ENCODE measurements around the gene SQOR. TPM values are rescaled to one million over a fixed set of nuclear protein-coding genes. Genes with fewer than 3 reads are reported as not detected.

Gene SQOR
- total RNA-seq, 4 donors from 2014 or later = 39.3 to 56.0 (median 52.7) TPM

DNA sequence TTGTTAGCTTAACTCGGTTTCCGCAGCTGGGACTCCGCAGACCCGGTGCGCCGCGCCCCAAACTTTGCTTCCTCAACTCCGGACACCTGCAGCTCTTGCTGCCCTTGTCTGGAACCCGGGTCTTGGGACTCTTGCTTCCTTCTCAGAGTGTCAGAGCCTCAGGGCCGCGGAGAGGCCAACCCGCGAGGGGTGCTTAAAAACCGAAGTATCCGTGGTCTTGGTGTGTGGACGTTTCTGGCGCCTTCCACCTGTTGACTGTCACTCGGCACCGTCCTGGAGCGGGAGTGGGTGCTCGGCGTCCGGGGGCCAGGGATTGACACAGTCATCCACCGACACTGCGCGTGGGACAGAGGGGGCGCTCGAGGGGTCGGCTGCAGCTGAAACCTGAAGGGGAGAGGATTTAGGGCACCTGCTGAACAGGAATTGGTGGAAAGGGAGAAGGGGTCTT is 386 bp downstream of the SQOR start:
- TF ChIP-seq, protein P1, sequence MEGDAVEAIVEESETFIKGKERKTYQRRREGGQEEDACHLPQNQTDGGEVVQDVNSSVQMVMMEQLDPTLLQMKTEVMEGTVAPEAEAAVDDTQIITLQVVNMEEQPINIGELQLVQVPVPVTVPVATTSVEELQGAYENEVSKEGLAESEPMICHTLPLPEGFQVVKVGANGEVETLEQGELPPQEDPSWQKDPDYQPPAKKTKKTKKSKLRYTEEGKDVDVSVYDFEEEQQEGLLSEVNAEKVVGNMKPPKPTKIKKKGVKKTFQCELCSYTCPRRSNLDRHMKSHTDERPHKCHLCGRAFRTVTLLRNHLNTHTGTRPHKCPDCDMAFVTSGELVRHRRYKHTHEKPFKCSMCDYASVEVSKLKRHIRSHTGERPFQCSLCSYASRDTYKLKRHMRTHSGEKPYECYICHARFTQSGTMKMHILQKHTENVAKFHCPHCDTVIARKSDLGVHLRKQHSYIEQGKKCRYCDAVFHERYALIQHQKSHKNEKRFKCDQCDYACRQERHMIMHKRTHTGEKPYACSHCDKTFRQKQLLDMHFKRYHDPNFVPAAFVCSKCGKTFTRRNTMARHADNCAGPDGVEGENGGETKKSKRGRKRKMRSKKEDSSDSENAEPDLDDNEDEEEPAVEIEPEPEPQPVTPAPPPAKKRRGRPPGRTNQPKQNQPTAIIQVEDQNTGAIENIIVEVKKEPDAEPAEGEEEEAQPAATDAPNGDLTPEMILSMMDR (IDR thresholded peaks at IDR 0.05) = no peak
- TF ChIP-seq POLR2A (IDR thresholded peaks at IDR 0.05) = no peak
- peak; percentile 51 to 94 for DNase-seq (ENCODE audit: low spot score in 2 of 2)
- WGBS, 2 donors = 0 to 1% methylated on average over 24 to 29 of the region's 29 CpGs
- intact Hi-C loops (cut with DNase I; ENCODE audit: low total_unique reads) = no loop called here
- H3K4me3 ChIP-seq (ENCODE audit: low read depth, poor library complexity, severe bottlenecking) = peak overlapping the region; percentile 54

DNA sequence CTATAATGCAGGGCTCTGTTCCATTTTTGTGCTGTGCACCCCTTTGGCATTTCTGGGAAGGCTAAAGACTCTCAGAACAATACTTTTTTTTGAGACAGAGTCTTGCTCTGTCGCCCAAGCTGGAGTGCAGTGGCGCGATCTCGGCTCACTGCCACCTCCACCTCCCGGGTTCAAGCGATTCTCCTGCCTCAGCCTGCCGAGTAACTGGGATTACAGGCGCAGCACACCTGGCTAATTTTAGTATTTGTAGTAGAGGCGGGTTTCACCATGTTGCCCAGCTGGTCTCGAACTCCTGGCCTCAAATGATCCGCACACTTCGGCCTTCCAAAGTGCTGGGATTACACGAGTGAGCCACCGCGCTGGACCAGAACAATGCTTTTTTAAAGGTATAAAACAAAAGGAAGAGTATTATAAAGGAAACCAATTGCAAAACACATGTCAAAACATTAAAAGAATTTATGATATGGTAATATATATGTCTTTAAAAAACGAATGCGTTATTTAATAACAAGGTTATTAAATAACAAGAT is 999 bp downstream of the SQOR start:
- no peak for TF ChIP-seq POLR2A (IDR thresholded peaks at IDR 0.05)
- TF ChIP-seq, protein P1 (IDR thresholded peaks at IDR 0.05) = no peak
- DNase-seq (ENCODE audit: low spot score in 2 of 2) = peak in 1 of 2 donors; percentile 74
- H3K4me3 ChIP-seq (ENCODE audit: low read depth, poor library complexity, severe bottlenecking) = peak overlapping the region; percentile 54
- intact Hi-C loops (cut with DNase I; ENCODE audit: low total_unique reads) = no loop called here
- 34 to 35% methylated on average over 17 of the region's 17 CpGs for WGBS, 2 donors

DNA sequence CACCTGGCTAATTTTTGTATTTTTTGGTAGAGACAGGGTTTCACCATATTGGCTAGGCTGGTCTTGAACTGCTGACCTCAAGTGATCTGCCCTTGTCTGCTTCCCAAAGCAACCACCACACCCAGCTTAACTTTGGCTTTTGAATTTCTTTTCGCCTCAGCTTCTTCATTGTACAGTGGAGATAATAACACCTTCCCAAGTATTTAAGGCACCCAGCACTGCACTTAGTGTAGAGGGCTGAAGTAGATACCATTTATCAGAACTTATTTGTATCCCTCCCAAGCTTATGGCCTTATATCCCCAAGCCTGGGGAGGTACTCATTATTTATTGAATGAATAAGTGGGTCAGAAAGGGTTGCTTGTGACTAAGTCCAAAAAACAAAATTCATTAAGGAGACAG is 2.3 kb downstream of the SQOR start:
- H3K4me3 ChIP-seq (ENCODE audit: low read depth, poor library complexity, severe bottlenecking) = no peak overlapping the region
- peak in 1 of 2 donors; percentile 29 for DNase-seq (ENCODE audit: low spot score in 2 of 2)
- no peak for TF ChIP-seq POLR2A (IDR thresholded peaks at IDR 0.05)
- TF ChIP-seq, protein P1 (IDR thresholded peaks at IDR 0.05) = no peak
- 52 to 58% methylated on average over 1 of the region's 1 CpG for WGBS, 2 donors
- intact Hi-C loops (cut with DNase I; ENCODE audit: low total_unique reads) = no loop called here

DNA sequence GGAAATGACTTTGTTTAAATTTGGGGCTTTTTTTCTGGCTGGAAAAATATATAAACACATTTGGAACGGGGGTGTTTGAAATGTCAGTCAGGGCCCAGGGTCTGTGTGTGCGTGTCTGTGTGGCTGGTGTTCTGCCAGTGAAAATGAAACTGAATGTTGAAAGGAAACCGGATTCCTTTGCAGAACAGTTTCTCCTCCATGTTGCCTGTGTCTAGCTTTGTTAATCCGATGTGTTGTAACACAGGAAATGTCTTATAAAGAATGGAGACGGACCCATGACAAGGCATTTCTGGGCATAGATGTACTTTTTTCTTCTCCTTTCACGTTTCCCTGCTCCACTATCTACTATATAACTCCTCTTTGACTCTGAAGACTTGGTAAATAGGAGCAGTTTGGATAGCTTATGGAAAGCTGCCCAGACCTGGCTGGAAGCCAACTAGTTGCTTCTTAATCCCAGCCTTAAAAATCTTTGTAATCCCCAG is 2.8 kb downstream of the SQOR start:
- WGBS, 2 donors = 1 to 2% methylated on average over 6 of the region's 6 CpGs
- no peak overlapping the region for H3K4me3 ChIP-seq (ENCODE audit: low read depth, poor library complexity, severe bottlenecking)
- peak; percentile 67 to 89 for DNase-seq (ENCODE audit: low spot score in 2 of 2)
- intact Hi-C loops (cut with DNase I; ENCODE audit: low total_unique reads) = no loop called here
- TF ChIP-seq POLR2A (IDR thresholded peaks at IDR 0.05) = no peak
- TF ChIP-seq, protein P1 (IDR thresholded peaks at IDR 0.05) = no peak

DNA sequence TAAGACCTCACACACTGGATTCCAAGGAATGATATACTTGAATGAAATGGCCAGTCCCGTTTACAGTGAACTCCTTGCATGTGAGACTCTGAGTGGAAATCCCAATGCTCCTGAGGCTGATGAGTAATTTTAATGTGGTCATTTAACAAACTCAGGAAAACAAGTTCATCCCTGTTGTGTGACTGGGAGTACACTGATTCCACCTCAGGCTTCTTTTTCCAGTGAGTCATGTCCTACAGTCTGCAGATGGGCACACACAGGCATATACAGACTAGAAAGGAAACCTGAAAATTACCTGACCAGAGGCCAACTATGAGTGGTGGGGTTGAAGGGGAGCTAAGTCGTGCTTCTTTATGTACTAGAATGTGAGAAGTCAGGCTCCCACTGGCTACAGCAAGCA is 5.8 kb downstream of the SQOR start:
- no peak overlapping the region for H3K4me3 ChIP-seq (ENCODE audit: low read depth, poor library complexity, severe bottlenecking)
- peak in 1 of 2 donors; percentile 10 for DNase-seq (ENCODE audit: low spot score in 2 of 2)
- TF ChIP-seq POLR2A (IDR thresholded peaks at IDR 0.05) = no peak
- TF ChIP-seq, protein P1 (IDR thresholded peaks at IDR 0.05) = no peak
- WGBS, 2 donors = 18 to 20% methylated on average over 2 of the region's 2 CpGs
- intact Hi-C loops (cut with DNase I; ENCODE audit: low total_unique reads) = no loop called here

DNA sequence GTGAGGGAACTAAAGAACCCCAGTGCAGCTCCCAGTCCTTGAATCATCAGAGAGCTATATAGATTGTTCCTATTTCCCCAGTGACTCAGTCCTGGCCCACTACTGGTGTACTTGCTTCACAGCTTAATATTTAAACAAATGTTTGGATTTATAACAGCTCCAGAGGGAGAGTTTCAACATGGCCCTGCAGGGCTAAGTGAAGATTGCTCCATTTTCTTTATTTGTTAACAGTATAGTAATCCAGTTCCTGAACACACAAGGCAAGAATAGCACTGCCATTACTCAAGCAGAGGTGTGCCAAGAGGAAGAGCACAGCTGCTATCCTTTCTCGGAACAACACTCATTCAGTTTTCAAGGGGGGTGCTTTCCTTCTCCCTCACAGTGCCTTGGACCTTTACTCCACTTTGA is 6.5 kb downstream of the SQOR start:
- 4 to 15% methylated on average over 1 of the region's 1 CpG for WGBS, 2 donors
- DNase-seq (ENCODE audit: low spot score in 2 of 2) = peak; percentile 66 to 85
- H3K4me3 ChIP-seq (ENCODE audit: low read depth, poor library complexity, severe bottlenecking) = no peak overlapping the region
- TF ChIP-seq POLR2A (IDR thresholded peaks at IDR 0.05) = no peak
- TF ChIP-seq, protein P1 (IDR thresholded peaks at IDR 0.05) = no peak
- intact Hi-C loops (cut with DNase I; ENCODE audit: low total_unique reads) = no loop called here
